Fibroblast of the aortic adventitia (primary cell): ENCODE data around the gene DENND6B. TPM values are rescaled to one million over a fixed set of nuclear protein-coding genes. Genes with fewer than 3 reads are reported as not detected.

ENCODE experiments used
- DNase-seq: peaks from one replicate; pipeline ENCODE4 v3.0.0-alpha.2; 2010; ENCODE audit warnings: low read depth
- H3K4me3 ChIP-seq: 2 replicates; pipeline ENCODE4 v1.5.1; 2011; ENCODE audit warnings: low read depth, mild to moderate bottlenecking, control low read depth, low read length, moderate library complexity
- CTCF ChIP-seq: IDR thresholded peaks from 2 replicates; pipeline ENCODE4 v1.5.1; 2011; ENCODE audit warnings: mild to moderate bottlenecking, low read length, control low read depth, inconsistent platforms; ENCODE audit not compliant: insufficient read depth
- total RNA-seq: library from RNA; depleted of rRNA; stranded (reverse); fragments of >200 nt; gene quantifications from 2 replicates; pipeline ENCODE4 v1.2.3, GENCODE V29; 2012; ENCODE audit warnings: low replicate concordance

Gene DENND6B
- total RNA-seq, 1 donor, result 4.3 TPM

GRCh38 chr22:50270666-50271394 is 56.0 kb downstream of the DENND6B start:
- DNase-seq, result peak; percentile 65
- H3K4me3 ChIP-seq, result peak overlapping the region; percentile 65
- TF ChIP-seq CTCF, result no peak

- DNase-seq, result peak; percentile 35
- peak within 1 kb of the TSS; percentile 65 for H3K4me3 ChIP-seq
- no peak for TF ChIP-seq CTCF
Observed at GRCh38 chr22:50269970-50270665, 56.7 kb downstream of the DENND6B start, which contains the start of gene MAPK11. Gene MAPK11, minus strand, starts transcription at chr22:50270380. Its CDS starts 88 bp downstream, at chr22:50270292.

DNA sequence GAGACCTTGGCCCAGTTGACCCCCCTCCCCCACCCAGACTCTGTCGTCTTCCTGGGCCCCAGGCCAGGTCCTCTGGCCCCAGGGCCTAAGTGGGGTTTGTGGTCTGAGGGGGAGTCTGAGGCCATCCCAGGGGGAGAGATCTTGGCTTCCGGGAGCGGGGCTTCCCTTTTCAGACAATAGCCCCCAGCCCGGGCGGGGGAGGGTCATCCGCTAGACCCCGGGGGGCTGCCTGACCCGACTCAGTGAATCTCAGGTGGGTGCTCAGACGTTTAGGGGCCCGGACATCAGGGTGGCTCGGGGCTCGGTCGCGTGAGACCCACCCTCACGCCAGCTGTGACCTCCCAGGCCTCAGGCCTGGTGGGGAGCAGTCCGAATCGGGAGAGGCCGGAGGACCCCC is 57.2 kb downstream of the DENND6B start:
- peak overlapping the region; percentile 64 for H3K4me3 ChIP-seq
- TF ChIP-seq CTCF, result no peak
- DNase-seq, result no peak

- DNase-seq, result no peak
- no peak overlapping the region for H3K4me3 ChIP-seq
- no peak for TF ChIP-seq CTCF
Observed at GRCh38 chr22:50268655-50269113, 58.1 kb downstream of the DENND6B start.

DNA sequence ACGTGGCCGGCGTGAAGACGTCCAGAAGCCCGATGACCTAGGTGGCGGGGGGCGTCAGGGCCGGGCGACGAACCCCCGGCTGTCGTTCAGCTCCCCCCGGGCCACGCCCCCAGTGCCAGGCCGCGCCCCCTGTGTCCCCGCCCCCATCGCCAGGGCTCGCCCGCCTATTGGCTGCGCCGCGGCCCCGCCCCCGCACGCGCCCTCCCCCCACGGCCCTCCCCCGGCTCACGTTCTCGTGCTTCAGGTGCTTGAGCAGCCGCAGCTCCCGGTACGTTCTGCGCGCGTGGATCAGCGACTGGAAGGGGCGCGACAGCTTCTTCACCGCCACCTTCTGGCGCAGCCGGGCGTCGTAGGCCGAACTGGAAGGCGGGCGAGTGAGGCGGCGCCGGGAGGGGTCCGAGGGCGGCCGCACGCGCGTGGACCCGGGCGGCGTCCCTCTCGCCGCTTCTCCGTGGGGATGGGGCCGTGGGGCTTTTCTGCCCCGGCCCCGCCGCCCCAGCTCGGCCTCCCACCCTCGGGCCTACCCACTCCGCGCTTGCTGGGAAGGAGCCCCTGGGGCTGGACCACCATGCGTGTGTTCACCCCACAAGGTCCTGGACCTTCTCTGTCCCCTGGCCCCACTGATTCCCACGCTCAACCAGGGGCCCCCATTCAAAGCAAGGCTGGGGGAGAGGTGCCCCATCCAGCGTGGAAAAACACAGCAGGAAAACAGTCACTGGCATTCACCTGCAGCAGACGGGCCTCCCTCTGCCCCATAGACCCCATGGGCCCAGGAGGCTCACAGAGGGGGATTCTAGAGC is 59.0 kb downstream of the DENND6B start:
- H3K4me3 ChIP-seq, result peak overlapping the region; percentile 62
- peak; percentile 18 for TF ChIP-seq CTCF
- peak; percentile 43 for DNase-seq

DNA sequence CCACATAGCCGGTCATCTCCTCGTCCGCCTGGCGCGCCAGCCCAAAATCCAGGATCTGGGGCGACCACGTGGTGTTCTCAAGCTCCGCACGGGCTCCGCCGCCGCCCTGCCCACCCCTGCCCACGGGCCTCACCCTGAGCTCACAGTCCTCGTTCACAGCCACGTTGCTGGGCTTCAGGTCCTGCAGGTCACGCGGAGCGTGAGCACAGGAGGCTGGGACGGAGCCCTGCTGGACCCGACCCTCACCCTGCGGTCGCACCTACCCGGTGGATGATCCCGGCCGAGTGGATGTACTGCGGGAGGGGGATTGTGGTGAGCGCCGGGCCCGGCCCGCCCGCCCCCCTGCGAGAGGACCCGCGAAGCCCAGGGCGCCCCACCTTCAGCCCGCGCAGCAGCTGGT is 59.8 kb downstream of the DENND6B start:
- H3K4me3 ChIP-seq, result peak overlapping the region; percentile 47
- no peak for TF ChIP-seq CTCF
- no peak for DNase-seq
